H1 (cell line): ENCODE measurements around the gene P3H2.

Source experiments
- BACH1 ChIP-seq: IDR thresholded peaks from 2 replicates; pipeline ENCODE4 v1.6.1; 2012; ENCODE audit warnings: low read length, improper control_type of control experiment
- BRCA1 ChIP-seq: IDR thresholded peaks from 2 replicates; pipeline ENCODE4 v1.6.1; 2012; ENCODE audit warnings: low read depth, low read length, improper control_type of control experiment
- CHD7 ChIP-seq: fragments of 300-600 bp; sonication (generic); IDR thresholded peaks from 2 replicates; pipeline ENCODE4 v1.7.1; 2012; ENCODE audit warnings: low read length, moderate library complexity, mild to moderate bottlenecking, inconsistent platforms; ENCODE audit not compliant: insufficient replicate concordance
- CTCF ChIP-seq, 3 experiments: IDR thresholded peaks; 1 replicate in 2 of 3; 2 replicates in 1 of 3; pipeline versions ENCODE4 v1.5.1 to v1.6.1; 2011; ENCODE audit warnings: low read length in 3 of 3, mild to moderate bottlenecking in 3 of 3, inconsistent platforms in 2 of 3, low read depth in 1 of 3, moderate library complexity in 1 of 3; ENCODE audit not compliant: insufficient read depth in 1 of 3; ENCODE audit errors: control extremely low read depth in 1 of 3
- EP300 ChIP-seq, 2 experiments: IDR thresholded peaks; 1 replicate in 1 of 2; 2 replicates in 1 of 2; pipeline ENCODE4 v1.6.1; 2011 to 2012; ENCODE audit warnings: low read depth in 2 of 2, low read length in 2 of 2, mild to moderate bottlenecking in 2 of 2, borderline replicate concordance in 1 of 2, inconsistent platforms in 1 of 2, moderate library complexity in 1 of 2
- EZH2 ChIP-seq: fragments of 200-600 bp; sonication (generic); IDR thresholded peaks from 2 replicates; pipeline ENCODE4 v1.7.1; 2012; ENCODE audit warnings: low read depth, mild to moderate bottlenecking, moderate library complexity, low read length, inconsistent platforms; ENCODE audit not compliant: severe bottlenecking
- GABPA ChIP-seq: IDR thresholded peaks from 2 replicates; pipeline ENCODE4 v1.6.1; 2011; ENCODE audit warnings: mild to moderate bottlenecking, low read length, moderate library complexity, borderline replicate concordance; ENCODE audit not compliant: insufficient read depth
- JUND ChIP-seq: IDR thresholded peaks from 2 replicates; pipeline ENCODE4 v1.6.1; 2011; ENCODE audit warnings: mild to moderate bottlenecking, improper control_type of control experiment, low read length
- MAX ChIP-seq: IDR thresholded peaks from 2 replicates; pipeline ENCODE4 v1.6.1; 2012; ENCODE audit warnings: inconsistent platforms
- NRF1 ChIP-seq: IDR thresholded peaks from 2 replicates; pipeline ENCODE4 v1.6.1; 2011; ENCODE audit warnings: mild to moderate bottlenecking, low read depth, low read length, improper control_type of control experiment
- POLR2A ChIP-seq, 2 experiments: IDR thresholded peaks; 1 replicate in 1 of 2; 2 replicates in 1 of 2; pipeline ENCODE4 v1.6.1; 2011; ENCODE audit warnings: low read depth in 2 of 2, low read length in 2 of 2, mild to moderate bottlenecking in 2 of 2; ENCODE audit errors: control extremely low read depth in 1 of 2
- POLR2AphosphoS5 ChIP-seq: IDR thresholded peaks from 2 replicates; pipeline ENCODE4 v1.6.1; 2011; ENCODE audit warnings: low read depth, low read length
- RBBP5 ChIP-seq: IDR thresholded peaks from 2 replicates; pipeline ENCODE4 v1.7.1; 2012; ENCODE audit warnings: low read depth, mild to moderate bottlenecking, inconsistent platforms, low read length, moderate library complexity, borderline replicate concordance

GRCh38 chr3:189982321-189982945 lies 138.3 kb downstream of the P3H2 start:
- TF ChIP-seq EP300 (IDR thresholded peaks at IDR 0.05; ENCODE audit: borderline replicate concordance in 1 of 2, low read depth in 2 of 2, low read length in 2 of 2) (no peak), CHD7 (no peak), BACH1 (no peak), BRCA1 (no peak), POLR2AphosphoS5 (no peak), MAX (no peak), CTCF (IDR thresholded peaks at IDR 0.05; ENCODE audit: control extremely low read depth in 1 of 3, insufficient read depth in 1 of 3, low read depth in 1 of 3, low read length in 3 of 3) (no peak), GABPA (no peak), POLR2A (IDR thresholded peaks at IDR 0.05; ENCODE audit: control extremely low read depth in 1 of 2, low read depth in 2 of 2, low read length in 2 of 2) (no peak), JUND (no peak), EZH2 (no peak), RBBP5 (no peak), NRF1 (no peak)
